Peyer's patch (tissue), 4 donors: ENCODE results near the gene CDK5R1. TPM values are rescaled to one million over a fixed set of nuclear protein-coding genes. Genes with fewer than 3 reads are reported as not detected.
A peak's percentile ranks its signal among the peaks of the same experiment; 100 is the strongest.

Experiments
- DNase-seq, 3 donors: peaks; one replicate each; pipeline ENCODE4 v3.0.0-alpha.2; 2017 to 2019
- H3K27ac ChIP-seq, 4 donors: fragments of 200-600 bp; sonication (generic); one replicate each; pipeline ENCODE4 v1.5.1; 2016 to 2019
- H3K27me3 ChIP-seq, 2 donors: fragments of 200-600 bp; sonication (generic); one replicate each; pipeline ENCODE4 v1.5.1; 2019
- H3K36me3 ChIP-seq, 3 donors: fragments of 200-600 bp; sonication (generic); one replicate each; pipeline ENCODE4 v1.5.1; 2016 to 2019
- H3K4me1 ChIP-seq, 4 donors: fragments of 200-600 bp; sonication (generic); one replicate each; pipeline ENCODE4 v1.5.1; 2016 to 2019
- H3K4me3 ChIP-seq, 4 donors: fragments of 200-600 bp; sonication (generic); 1 replicate in 3 of 4; 2 replicates in 1 of 4; pipeline ENCODE4 v1.5.1; 2016 to 2019; ENCODE audit warnings: mild to moderate bottlenecking in 1 of 4
- H3K9me3 ChIP-seq, 4 donors: fragments of 200-600 bp; sonication (generic); one replicate each; pipeline ENCODE4 v1.5.1; 2016 to 2019; ENCODE audit warnings: mild to moderate bottlenecking in 1 of 4
- POLR2A ChIP-seq, 2 donors: fragments of 450-650 bp; IDR thresholded peaks; one replicate each; pipeline ENCODE4 v1.5.1; 2017; ENCODE audit warnings: antibody characterized with exemption in 2 of 2, mild to moderate bottlenecking in 2 of 2, moderate library complexity in 2 of 2
- total RNA-seq, 4 donors: library from RNA; depleted of rRNA; stranded (reverse); fragments of >200 nt; gene quantifications; one replicate each; pipeline ENCODE4 v1.1.0, GENCODE V29; 2016
- TF ChIP-seq, protein P1 (sequence below), 6 experiments: fragments of 450-650 bp in 4 of 6; fragments of 200-600 bp in 2 of 6; sonication (generic) in 1 of 6; IDR thresholded peaks; one replicate each; pipeline ENCODE4 v1.5.1; 2017 to 2019; ENCODE audit warnings: antibody characterized with exemption in 6 of 6, mild to moderate bottlenecking in 3 of 6, moderate library complexity in 1 of 6

The CDK5R1 gene
- total RNA-seq, 4 donors from 2014 or later, result 0.88 to 1.9 (median 1.2) TPM; not detected in 1

- no peak overlapping the region for H3K4me3 ChIP-seq
- peak overlapping the region in 1 of 4 donors; percentile 73 for H3K27ac ChIP-seq
- no peak for TF ChIP-seq POLR2A (IDR thresholded peaks at IDR 0.05)
- TF ChIP-seq, protein P1, sequence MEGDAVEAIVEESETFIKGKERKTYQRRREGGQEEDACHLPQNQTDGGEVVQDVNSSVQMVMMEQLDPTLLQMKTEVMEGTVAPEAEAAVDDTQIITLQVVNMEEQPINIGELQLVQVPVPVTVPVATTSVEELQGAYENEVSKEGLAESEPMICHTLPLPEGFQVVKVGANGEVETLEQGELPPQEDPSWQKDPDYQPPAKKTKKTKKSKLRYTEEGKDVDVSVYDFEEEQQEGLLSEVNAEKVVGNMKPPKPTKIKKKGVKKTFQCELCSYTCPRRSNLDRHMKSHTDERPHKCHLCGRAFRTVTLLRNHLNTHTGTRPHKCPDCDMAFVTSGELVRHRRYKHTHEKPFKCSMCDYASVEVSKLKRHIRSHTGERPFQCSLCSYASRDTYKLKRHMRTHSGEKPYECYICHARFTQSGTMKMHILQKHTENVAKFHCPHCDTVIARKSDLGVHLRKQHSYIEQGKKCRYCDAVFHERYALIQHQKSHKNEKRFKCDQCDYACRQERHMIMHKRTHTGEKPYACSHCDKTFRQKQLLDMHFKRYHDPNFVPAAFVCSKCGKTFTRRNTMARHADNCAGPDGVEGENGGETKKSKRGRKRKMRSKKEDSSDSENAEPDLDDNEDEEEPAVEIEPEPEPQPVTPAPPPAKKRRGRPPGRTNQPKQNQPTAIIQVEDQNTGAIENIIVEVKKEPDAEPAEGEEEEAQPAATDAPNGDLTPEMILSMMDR (IDR thresholded peaks at IDR 0.05), result no peak
- H3K4me1 ChIP-seq, result peaks cover 0 to 19% (median 14%) of the 10 kb centered on the region in 4 donors
- no peak for DNase-seq
- H3K36me3 ChIP-seq, result no peaks in the 10 kb centered on the region
- no peaks in the 10 kb centered on the region for H3K27me3 ChIP-seq
- H3K9me3 ChIP-seq, result no peaks in the 10 kb centered on the region
Measured at GRCh38 chr17:32515677-32516383, 29.0 kb downstream of the CDK5R1 start.

DNA sequence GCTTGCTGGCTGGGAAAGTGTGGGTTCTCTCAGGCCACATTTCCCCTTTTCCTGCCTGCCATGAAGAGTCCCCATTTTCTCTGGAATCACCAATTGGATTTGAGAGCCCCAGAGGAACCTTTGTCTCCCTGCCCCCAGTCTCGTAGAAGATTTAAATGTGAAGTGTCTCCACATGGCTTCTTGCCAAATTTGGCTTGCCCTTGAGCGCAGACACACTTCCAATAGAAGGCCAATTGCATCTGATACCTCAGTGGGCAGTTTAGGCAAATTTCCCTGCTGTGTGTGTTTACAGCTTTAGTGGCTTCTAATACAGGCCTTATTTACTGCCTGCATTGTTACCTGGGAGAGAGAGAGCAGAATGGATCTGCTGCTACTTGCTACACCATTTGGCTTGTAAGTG, 29.7 kb downstream of the CDK5R1 start:
- Histone ChIP-seq H3K4me3 (no peak overlapping the region), H3K36me3 (no peaks in the 10 kb centered on the region), H3K27ac (peak overlapping the region in 1 of 4 donors; percentile 73), H3K9me3 (no peaks in the 10 kb centered on the region), H3K4me1 (peaks cover 0 to 20% (median 15%) of the 10 kb centered on the region in 4 donors), H3K27me3 (no peaks in the 10 kb centered on the region)
- DNase-seq, result no peak
- no peak for TF ChIP-seq POLR2A (IDR thresholded peaks at IDR 0.05)
- TF ChIP-seq, protein P1 (IDR thresholded peaks at IDR 0.05), result no peak

GRCh38 chr17:32516940-32517701, 30.3 kb downstream of the CDK5R1 start:
- H3K27me3 ChIP-seq, result no peaks in the 10 kb centered on the region
- H3K36me3 ChIP-seq, result no peaks in the 10 kb centered on the region
- H3K4me3 ChIP-seq, result no peak overlapping the region
- DNase-seq, result no peak
- H3K9me3 ChIP-seq, result no peaks in the 10 kb centered on the region
- H3K27ac ChIP-seq, result peak overlapping the region in 3 of 4 donors; percentile 11 to 73 (median 73)
- peaks cover 0 to 20% (median 15%) of the 10 kb centered on the region in 4 donors for H3K4me1 ChIP-seq
- TF ChIP-seq, protein P1 (IDR thresholded peaks at IDR 0.05), result no peak
- TF ChIP-seq POLR2A (IDR thresholded peaks at IDR 0.05), result no peak

DNA sequence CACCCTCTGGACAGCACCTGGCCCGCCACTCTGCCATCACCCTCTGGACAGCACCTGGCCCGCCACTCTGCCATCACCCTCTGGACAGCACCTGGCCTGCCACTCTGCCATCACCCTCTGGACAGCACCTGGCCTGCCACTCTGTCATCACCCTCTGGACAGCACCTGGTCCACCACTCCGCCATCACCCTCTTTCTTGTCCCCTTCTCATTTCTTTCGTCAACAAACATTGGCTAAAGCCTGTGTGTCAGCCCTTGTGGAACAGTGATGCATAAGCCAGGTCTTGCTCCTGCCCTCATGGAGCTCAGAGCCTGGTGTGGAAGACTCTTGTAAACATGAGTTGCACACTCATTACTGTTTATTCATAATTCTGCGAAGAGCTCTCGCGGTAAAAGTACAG, 31.2 kb downstream of the CDK5R1 start:
- H3K4me3 ChIP-seq, result no peak overlapping the region

DNA sequence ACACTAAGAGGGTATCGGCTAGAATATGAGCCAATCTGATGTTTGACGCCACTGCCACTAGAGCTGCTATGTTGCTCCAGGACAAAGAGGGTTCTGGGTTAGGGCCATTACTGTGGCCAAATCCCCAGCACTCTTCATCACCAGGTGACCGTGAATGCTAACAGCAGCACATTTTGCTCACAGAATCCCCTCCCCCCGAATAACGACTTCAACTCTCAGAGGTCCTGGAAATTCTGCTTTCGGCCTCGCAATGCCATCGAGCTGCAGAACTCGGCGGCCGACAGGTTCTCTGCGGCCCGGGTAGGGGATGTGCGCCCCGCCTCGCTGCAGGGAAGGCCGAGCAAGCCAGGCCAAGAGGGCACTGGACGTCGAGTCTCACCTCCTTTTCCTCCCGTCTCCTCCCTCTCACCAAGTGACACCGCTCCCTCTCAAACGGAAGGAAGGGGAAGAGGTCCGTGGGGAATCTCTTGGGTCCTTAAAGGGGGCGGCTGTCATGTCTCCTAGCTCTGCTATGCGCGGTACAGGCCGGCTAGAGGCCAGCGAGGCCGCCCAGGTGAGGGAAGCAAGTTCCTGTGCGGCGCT, 31.9 kb downstream of the CDK5R1 start:
- peak overlapping the region; percentile 30 to 50 (median 44) for H3K4me3 ChIP-seq

More for the DNA sequence above, 31.2 kb downstream of the CDK5R1 start:
- no peaks in the 10 kb centered on the region for H3K36me3 ChIP-seq
- H3K27ac ChIP-seq, result peak overlapping the region in 2 of 4 donors; percentile 73
- no peak for TF ChIP-seq POLR2A (IDR thresholded peaks at IDR 0.05)
- TF ChIP-seq, protein P1 (IDR thresholded peaks at IDR 0.05), result no peak
- H3K4me1 ChIP-seq, result peaks cover 0 to 20% (median 15%) of the 10 kb centered on the region in 4 donors
- H3K9me3 ChIP-seq, result no peaks in the 10 kb centered on the region
- no peaks in the 10 kb centered on the region for H3K27me3 ChIP-seq
- DNase-seq, result no peak

More for the DNA sequence above, 31.9 kb downstream of the CDK5R1 start:
- H3K36me3 ChIP-seq, result no peaks in the 10 kb centered on the region
- peaks cover 0 to 20% (median 15%) of the 10 kb centered on the region in 4 donors for H3K4me1 ChIP-seq
- H3K9me3 ChIP-seq, result no peaks in the 10 kb centered on the region
- no peak for DNase-seq
- peak overlapping the region in 3 of 4 donors; percentile 70 to 73 (median 73) for H3K27ac ChIP-seq
- no peak for TF ChIP-seq POLR2A (IDR thresholded peaks at IDR 0.05)
- TF ChIP-seq, protein P1 (IDR thresholded peaks at IDR 0.05), result no peak
- H3K27me3 ChIP-seq, result no peaks in the 10 kb centered on the region
